ENCODE data around the gene RFT1. TPM values are rescaled to one million over a fixed set of nuclear protein-coding genes. Genes with fewer than 3 reads are reported as not detected.

The RFT1 gene
- total RNA-seq, 1 donor from 2014 or later = 19.2 TPM

- Histone ChIP-seq H3K79me2 (ENCODE audit: insufficient read depth, low read length) (no peaks in the 10 kb centered on the region), H3K4me2 (ENCODE audit: low read length) (no peak overlapping the region), H3K27me3 (ENCODE audit: insufficient read depth, low read length) (no peaks in the 10 kb centered on the region), H3K9me3 (ENCODE audit: insufficient read depth, low read depth, low read length) (no peaks in the 10 kb centered on the region), H4K20me1 (ENCODE audit: insufficient read depth, low read length) (no peaks in the 10 kb centered on the region), H3K36me3 (ENCODE audit: insufficient read depth, low read length) (peaks cover 26% of the 10 kb centered on the region), H3K27ac (ENCODE audit: low read depth, low read length) (no peak overlapping the region), H3K4me1 (ENCODE audit: insufficient read depth, low read length) (no peaks in the 10 kb centered on the region), H3K4me3 (ENCODE audit: insufficient read depth, low read depth, low read length) (no peak overlapping the region), H3K9ac (ENCODE audit: low read length) (no peak overlapping the region), H2AFZ (ENCODE audit: low read depth, low read length) (no peak overlapping the region)
- TF ChIP-seq CTCF (IDR thresholded peaks at IDR 0.05; ENCODE audit: insufficient read depth, low read depth, low read length) = no peak
- no peak for TF ChIP-seq EZH2 (IDR thresholded peaks at IDR 0.05; ENCODE audit: insufficient read depth, low read length)
- Mint-ChIP-seq H3K27ac (ENCODE audit: unreplicated experiment) (no peak overlapping the region), H3K36me3 (ENCODE audit: low read depth, unreplicated experiment) (peaks cover 16% of the 10 kb centered on the region), H3K4me3 (ENCODE audit: unreplicated experiment) (no peak overlapping the region), H3K4me1 (ENCODE audit: low read depth, unreplicated experiment) (peaks cover 4% of the 10 kb centered on the region), H3K9me3 (ENCODE audit: unreplicated experiment) (peaks cover 3% of the 10 kb centered on the region), H3K27me3 (ENCODE audit: low read depth, unreplicated experiment) (no peaks in the 10 kb centered on the region)
- DNase-seq (ENCODE audit: low read depth) (no peak), FAIRE-seq (no peak)
These were observed 26.6 kb downstream of the RFT1 start for GRCh38 chr3:53103397-53104296.

GRCh38 chr3:53102601-53103147 lies 27.6 kb downstream of the RFT1 start:
- Histone ChIP-seq H3K27ac (ENCODE audit: low read depth, low read length) (no peak overlapping the region), H2AFZ (ENCODE audit: low read depth, low read length) (no peak overlapping the region), H3K4me3 (ENCODE audit: insufficient read depth, low read depth, low read length) (no peak overlapping the region), H3K4me2 (ENCODE audit: low read length) (no peak overlapping the region), H3K4me1 (ENCODE audit: insufficient read depth, low read length) (no peaks in the 10 kb centered on the region), H3K9ac (ENCODE audit: low read length) (no peak overlapping the region), H3K9me3 (ENCODE audit: insufficient read depth, low read depth, low read length) (no peaks in the 10 kb centered on the region), H4K20me1 (ENCODE audit: insufficient read depth, low read length) (no peaks in the 10 kb centered on the region), H3K79me2 (ENCODE audit: insufficient read depth, low read length) (no peaks in the 10 kb centered on the region), H3K27me3 (ENCODE audit: insufficient read depth, low read length) (no peaks in the 10 kb centered on the region), H3K36me3 (ENCODE audit: insufficient read depth, low read length) (peaks cover 26% of the 10 kb centered on the region)
- TF ChIP-seq CTCF (IDR thresholded peaks at IDR 0.05; ENCODE audit: insufficient read depth, low read depth, low read length) (no peak), EZH2 (IDR thresholded peaks at IDR 0.05; ENCODE audit: insufficient read depth, low read length) (no peak)
- no peak overlapping the region for H3K27ac Mint-ChIP-seq (ENCODE audit: unreplicated experiment)
- H3K4me3 Mint-ChIP-seq (ENCODE audit: unreplicated experiment) = no peak overlapping the region
- peaks cover 3% of the 10 kb centered on the region for H3K9me3 Mint-ChIP-seq (ENCODE audit: unreplicated experiment)
- H3K36me3 Mint-ChIP-seq (ENCODE audit: low read depth, unreplicated experiment) = peaks cover 14% of the 10 kb centered on the region
- FAIRE-seq (no peak), DNase-seq (ENCODE audit: low read depth) (no peak)
- H3K27me3 Mint-ChIP-seq (ENCODE audit: low read depth, unreplicated experiment) = no peaks in the 10 kb centered on the region
- peaks cover 4% of the 10 kb centered on the region for H3K4me1 Mint-ChIP-seq (ENCODE audit: low read depth, unreplicated experiment)

- no peak overlapping the region for H3K4me3 ChIP-seq (ENCODE audit: insufficient read depth, low read depth, low read length)
- H3K9me3 Mint-ChIP-seq (ENCODE audit: unreplicated experiment) = peaks cover 3% of the 10 kb centered on the region
- no peak overlapping the region for H3K4me2 ChIP-seq (ENCODE audit: low read length)
- peaks cover 4% of the 10 kb centered on the region for H3K4me1 Mint-ChIP-seq (ENCODE audit: low read depth, unreplicated experiment)
- H4K20me1 ChIP-seq (ENCODE audit: insufficient read depth, low read length) = no peaks in the 10 kb centered on the region
- no peak overlapping the region for H3K9ac ChIP-seq (ENCODE audit: low read length)
- H3K36me3 Mint-ChIP-seq (ENCODE audit: low read depth, unreplicated experiment) = peaks cover 14% of the 10 kb centered on the region
- H3K79me2 ChIP-seq (ENCODE audit: insufficient read depth, low read length) = no peaks in the 10 kb centered on the region
- H3K9me3 ChIP-seq (ENCODE audit: insufficient read depth, low read depth, low read length) = no peaks in the 10 kb centered on the region
- no peak overlapping the region for H2AFZ ChIP-seq (ENCODE audit: low read depth, low read length)
- no peaks in the 10 kb centered on the region for H3K4me1 ChIP-seq (ENCODE audit: insufficient read depth, low read length)
- TF ChIP-seq CTCF (IDR thresholded peaks at IDR 0.05; ENCODE audit: insufficient read depth, low read depth, low read length) = no peak
- TF ChIP-seq EZH2 (IDR thresholded peaks at IDR 0.05; ENCODE audit: insufficient read depth, low read length) = no peak
- no peak for FAIRE-seq
- H3K36me3 ChIP-seq (ENCODE audit: insufficient read depth, low read length) = peaks cover 26% of the 10 kb centered on the region
- no peak overlapping the region for H3K4me3 Mint-ChIP-seq (ENCODE audit: unreplicated experiment)
- peak overlapping the region; percentile 20 for H3K27ac Mint-ChIP-seq (ENCODE audit: unreplicated experiment)
- no peaks in the 10 kb centered on the region for H3K27me3 ChIP-seq (ENCODE audit: insufficient read depth, low read length)
- no peaks in the 10 kb centered on the region for H3K27me3 Mint-ChIP-seq (ENCODE audit: low read depth, unreplicated experiment)
- H3K27ac ChIP-seq (ENCODE audit: low read depth, low read length) = no peak overlapping the region
- no peak for DNase-seq (ENCODE audit: low read depth)
These were observed 28.3 kb downstream of the RFT1 start for GRCh38 chr3:53101956-53102355.
